HL-60/S4 treated with phorbol 12-myristate 13-acetate at 8.2 ng/mL for 4 days and 3 days (cell line): ENCODE measurements around the gene APBA3.

Source experiments
- in situ Hi-C: fragments of 300-500 bp; cut with MboI; formaldehyde crosslinking; loops from 2 replicates; pipeline ENCODE4 v1.15.0; 2022; ENCODE audit warnings: low sequenced_read_pairs

APBA3 gene

GRCh38 chr19:3788996-3789778 is 27.7 kb upstream of the APBA3 start:
- in situ Hi-C loops: no loop called here

GRCh38 chr19:3785938-3786824 is 24.7 kb upstream of the APBA3 start, which contains the start of gene MATK:
MATK (minus strand) TSS chr19:3786381; CDS start chr19:3785135, 1,246 bp downstream.
- in situ Hi-C loops: no loop called here

GRCh38 chr19:3785451-3785937 is 24.0 kb upstream of the APBA3 start:
- in situ Hi-C loops: no loop called here

- in situ Hi-C loops: no loop called here
Measured at GRCh38 chr19:3784607-3785450, 23.3 kb upstream of the APBA3 start.

- in situ Hi-C loops: no loop called here
Measured at GRCh38 chr19:3783660-3784584, 22.4 kb upstream of the APBA3 start.

GRCh38 chr19:3782903-3783302 is 21.4 kb upstream of the APBA3 start:
- in situ Hi-C loops: no loop called here

DNA sequence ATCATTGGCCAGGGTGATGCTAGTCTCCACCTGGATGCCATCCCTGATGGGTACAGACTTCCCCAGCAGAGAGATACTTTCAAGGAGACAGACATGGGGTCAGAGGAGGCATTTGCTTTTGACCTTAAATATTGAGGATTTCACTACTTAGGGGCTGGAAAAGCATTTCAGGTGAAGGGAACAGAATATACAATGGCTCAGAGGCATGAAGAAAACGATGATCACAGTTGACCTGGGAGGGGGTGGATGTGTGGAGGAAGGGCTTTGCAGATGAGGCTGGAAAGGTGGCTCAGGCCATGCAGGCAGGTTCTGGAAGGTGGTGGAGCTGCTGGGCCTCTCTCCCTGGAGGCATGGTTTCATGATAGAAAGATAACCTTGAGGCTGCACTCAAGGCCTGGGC is 20.8 kb upstream of the APBA3 start:
- in situ Hi-C loops: no loop called here

DNA sequence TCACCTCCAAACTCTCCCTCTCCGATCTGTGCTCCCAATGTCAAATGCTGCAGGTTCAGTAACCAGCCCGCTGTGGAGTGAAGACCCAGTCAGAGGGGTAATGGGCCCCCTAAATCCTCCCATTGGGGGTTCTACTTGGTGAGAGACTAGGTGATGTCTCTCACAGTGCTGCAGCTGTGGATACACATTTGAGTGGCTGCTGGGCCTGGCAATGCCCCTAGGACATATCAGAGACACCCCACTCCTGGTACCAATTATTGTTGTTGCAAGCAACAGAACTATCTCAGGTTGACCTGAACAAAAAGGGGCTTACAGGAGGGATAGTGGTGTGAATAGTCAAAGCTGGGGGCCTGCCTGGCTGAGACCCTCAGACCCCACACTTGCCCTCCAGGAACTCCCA is 20.1 kb upstream of the APBA3 start:
- in situ Hi-C loops: no loop called here

GRCh38 chr19:3780786-3781304 is 19.4 kb upstream of the APBA3 start:
- in situ Hi-C loops: no loop called here

DNA sequence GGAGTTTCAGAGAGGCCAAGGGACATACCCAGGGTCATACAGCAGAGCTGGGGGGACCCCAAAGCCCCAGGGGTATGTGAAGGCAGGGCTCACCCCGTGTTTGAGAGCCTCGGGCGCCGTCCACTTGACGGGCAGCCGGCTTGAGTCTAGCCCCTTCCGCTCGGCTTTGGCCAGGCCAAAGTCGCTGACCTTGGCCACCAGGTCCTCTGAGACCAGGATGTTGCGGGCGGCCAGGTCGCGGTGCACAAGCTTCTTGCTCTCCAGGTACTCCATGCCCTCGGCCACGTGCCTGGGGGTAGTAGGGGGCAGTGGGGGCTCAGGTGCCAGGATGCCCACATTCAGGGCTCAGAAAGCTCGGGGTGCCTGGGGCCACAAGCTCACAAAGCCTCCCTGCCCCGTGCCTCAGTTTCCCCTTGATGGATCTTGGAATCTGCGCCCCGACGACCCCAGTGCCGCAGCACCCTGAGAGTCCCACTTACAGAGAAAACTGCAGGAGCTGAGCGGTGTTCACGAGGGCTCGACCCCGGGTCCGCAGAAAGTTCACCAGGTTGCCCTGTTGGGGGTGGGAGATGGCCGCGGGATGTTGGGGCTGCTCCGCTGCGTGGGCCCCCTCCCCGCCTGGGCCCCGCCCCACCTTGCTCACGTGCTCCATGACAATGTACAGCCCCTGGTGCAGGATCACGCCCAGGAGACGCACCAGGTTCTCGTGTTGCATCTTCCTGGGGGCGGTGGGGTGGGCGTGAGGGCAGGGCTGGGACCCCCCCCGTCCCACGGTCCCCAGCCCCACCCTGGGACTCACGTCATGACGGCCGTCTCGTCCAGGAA is 17.6 kb upstream of the APBA3 start:
- in situ Hi-C loops: no loop called here

DNA sequence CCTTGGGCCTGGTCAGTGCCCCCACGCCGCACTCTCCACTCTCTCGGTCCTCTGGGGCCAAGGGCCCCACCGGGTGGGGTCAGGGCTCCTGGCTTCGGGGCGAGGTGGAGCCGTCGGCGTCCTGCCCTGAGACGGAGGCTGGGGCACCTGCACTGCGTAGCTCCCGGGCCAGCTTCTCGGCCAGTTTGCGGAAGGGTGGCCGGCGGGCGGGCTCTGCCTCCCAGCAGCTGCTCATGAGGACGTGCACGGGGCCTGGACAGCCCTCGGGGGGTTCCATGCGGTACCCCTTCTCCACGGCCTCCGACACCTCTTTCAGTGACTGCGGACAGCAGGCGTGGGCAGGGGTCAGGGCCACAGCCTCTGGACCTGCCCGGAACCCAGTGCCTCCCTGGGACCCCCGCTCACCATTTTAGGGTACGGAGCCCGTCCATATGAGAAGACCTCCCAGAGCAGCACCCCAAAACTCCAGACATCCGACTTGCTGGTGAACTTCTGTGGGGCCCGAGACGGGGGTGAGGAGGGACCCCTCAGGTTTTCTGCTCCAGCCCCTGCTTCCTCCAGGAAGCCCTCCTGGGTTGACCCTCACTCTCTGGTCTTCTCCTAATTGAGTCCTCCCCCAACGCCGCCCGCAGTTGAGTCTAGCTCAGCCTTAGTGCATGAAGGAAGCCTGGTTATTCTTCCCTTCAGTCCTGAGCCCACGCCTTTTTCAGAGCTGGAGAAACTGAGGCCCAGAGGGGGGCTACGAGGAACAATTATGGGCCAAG is 16.8 kb upstream of the APBA3 start:
- in situ Hi-C loops: no loop called here

DNA sequence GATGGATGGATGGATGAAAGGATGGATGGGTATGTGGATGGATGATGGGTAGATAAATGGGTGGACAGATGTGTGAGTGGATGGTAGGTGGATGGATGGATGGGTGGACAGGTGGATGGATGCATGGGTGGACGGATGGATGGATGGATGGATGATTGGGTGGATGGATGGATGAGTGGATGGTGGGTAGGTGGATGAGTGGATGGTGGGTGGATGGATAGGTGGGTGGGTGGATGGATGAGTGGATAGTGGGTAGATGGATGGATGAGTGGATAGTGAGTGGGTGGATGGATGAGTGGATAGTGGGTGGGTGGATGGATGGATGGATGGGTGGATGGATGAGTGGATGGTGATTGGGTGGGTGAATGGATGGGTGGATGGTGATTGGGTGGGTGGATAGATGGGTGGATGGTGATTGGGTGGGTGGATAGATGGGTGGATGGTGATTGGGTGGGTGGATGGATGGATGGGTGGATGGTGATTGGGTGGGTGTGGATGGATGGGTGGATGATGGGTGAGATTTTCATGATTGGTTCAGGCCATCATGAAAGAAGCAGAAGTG is 15.1 kb upstream of the APBA3 start:
- in situ Hi-C loops: no loop called here

DNA sequence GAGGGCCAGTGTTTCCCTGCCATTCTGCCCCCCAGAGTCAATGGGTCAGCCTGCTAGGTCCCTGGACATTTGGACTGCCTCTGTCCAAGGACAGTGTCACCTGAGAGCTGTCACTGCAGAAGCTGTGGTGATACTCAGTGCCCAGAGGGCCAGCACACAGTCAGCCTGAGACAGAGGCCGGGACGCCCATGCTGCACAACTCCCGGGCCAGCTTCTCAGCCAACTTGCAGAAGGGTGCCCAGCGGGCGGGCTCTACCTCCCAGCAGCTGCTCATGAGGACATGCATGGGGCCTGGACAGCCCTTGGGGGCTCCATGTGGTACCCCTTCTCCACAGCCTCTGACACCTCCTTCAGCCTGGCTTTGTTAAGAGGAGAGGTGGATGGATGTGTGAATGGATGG is 14.3 kb upstream of the APBA3 start:
- in situ Hi-C loops: no loop called here

- in situ Hi-C loops: no loop called here
Measured at GRCh38 chr19:3775374-3775711, 13.9 kb upstream of the APBA3 start.

GRCh38 chr19:3774621-3775373 is 13.3 kb upstream of the APBA3 start:
- in situ Hi-C loops: no loop called here

- in situ Hi-C loops: no loop called here
Measured at GRCh38 chr19:3773814-3774515, 12.5 kb upstream of the APBA3 start.
